Cerebellar cortex (tissue), 1 donor: ENCODE measurements around the gene ZNF362.
A peak's percentile ranks its signal among the peaks of the same experiment; 100 is the strongest.
"Not testable (repeated sequence)": the region's sequence is repeated elsewhere in the genome, so short reads cannot be mapped to it uniquely, and the experiment has no call there.

Experiments
- DNase-seq: peaks from one replicate; pipeline ENCODE4 v3.0.0-alpha.2; 2015; ENCODE audit warnings: low spot score

Gene ZNF362, protein sequence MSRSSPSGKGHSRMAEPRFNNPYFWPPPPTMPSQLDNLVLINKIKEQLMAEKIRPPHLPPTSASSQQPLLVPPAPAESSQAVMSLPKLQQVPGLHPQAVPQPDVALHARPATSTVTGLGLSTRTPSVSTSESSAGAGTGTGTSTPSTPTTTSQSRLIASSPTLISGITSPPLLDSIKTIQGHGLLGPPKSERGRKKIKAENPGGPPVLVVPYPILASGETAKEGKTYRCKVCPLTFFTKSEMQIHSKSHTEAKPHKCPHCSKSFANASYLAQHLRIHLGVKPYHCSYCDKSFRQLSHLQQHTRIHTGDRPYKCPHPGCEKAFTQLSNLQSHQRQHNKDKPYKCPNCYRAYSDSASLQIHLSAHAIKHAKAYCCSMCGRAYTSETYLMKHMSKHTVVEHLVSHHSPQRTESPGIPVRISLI

DNA sequence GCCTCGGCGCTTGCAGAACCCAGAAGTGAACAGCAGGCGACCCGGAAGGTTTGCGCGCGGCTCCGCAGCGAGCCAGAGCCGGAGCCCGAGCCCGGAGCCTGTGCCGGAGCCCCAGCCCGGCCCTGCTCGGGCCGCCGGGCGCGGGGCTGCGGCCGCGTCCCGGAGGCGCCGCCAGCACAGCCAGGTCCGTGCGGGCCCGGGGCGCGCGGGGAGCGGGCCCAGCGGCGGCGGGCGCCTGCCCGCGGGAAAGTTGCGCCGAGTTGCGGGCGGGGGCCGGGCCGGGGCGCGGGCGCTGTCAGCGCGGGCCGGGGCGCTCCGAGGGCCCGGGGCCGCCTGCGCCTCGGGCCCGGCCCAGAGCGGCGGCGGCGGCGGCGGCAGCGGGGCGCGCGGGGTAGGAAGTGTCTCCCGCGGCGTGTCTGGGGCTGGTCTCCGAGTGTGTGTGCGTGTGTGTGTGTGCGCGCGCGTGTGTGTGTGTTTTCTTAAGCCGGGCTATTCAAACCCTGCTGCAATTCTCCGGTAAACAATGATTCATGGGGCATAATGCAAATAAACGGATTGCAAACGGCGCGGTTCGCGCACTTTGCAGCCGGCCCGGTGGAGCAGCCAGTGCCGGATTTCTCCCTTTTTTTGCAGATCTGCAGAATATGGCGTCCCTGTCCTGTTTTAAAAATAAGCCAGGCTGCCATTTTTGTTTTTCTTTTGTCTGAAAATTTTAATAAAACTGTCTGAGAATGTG, at the start of gene ZNF362:
Gene ZNF362 (plus strand): TSS at position 22 of the 736 bp plus-strand sequence. CDS start 14,083 bp downstream, outside the sequence.
- peak; percentile 49 for DNase-seq

DNA sequence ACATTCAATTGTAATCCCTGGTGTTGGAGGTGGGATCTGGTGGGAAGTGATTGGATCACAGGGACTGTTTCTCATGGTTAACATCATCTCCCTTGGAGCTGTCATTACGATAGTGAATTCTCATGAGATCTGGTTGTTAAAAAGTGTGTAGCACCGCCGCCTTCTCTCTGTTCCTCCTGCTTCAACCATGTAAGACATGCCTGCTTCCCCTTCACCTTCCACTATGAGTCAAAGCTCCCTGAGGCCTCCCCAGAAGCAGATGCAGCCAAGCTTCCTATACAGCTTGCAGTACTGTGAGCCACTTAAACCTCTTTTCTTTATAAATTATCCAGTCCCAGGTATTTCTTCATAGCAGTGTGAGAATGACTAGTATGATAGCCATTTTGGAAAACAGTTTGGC, 44.3 kb upstream of the ZNF362 start:
- DNase-seq = no peak

DNA sequence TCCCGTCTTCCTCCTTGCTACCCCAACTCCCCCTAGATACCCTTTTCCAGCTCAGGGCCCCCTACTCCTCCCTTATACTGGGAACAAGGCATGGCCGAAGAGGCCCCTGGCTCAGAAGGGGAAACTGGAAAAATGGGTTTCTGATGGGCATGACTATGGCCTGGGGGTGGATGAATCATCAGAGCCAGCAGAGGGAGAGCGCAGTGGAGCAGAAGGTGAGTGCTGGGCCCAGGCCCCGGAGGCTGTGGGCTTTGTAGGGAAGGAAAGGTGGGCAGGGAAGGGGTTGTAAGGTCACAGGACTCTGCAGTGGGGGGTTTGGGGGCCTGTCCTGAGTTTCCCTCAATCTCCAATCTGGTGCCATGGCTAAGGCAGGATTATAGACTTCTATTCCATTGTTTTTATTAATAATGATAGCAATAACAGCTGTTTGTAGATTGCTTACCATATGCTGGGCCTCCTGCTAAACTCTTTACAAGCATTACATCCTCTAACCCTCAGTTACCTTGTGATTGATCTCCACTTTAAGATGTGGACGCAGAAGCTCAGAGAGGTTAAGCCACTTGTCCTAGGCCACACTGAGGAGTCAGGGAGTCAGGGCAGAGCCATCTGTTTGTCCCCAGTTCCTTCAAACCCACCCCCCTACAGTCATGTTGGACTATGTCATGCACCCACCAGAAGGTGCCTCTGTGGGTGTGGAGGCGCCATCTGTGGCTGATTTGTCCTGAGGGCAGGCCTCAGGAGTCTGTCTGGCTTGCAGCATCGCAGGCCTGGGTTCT, 36.2 kb upstream of the ZNF362 start:
- no peak for DNase-seq

DNA sequence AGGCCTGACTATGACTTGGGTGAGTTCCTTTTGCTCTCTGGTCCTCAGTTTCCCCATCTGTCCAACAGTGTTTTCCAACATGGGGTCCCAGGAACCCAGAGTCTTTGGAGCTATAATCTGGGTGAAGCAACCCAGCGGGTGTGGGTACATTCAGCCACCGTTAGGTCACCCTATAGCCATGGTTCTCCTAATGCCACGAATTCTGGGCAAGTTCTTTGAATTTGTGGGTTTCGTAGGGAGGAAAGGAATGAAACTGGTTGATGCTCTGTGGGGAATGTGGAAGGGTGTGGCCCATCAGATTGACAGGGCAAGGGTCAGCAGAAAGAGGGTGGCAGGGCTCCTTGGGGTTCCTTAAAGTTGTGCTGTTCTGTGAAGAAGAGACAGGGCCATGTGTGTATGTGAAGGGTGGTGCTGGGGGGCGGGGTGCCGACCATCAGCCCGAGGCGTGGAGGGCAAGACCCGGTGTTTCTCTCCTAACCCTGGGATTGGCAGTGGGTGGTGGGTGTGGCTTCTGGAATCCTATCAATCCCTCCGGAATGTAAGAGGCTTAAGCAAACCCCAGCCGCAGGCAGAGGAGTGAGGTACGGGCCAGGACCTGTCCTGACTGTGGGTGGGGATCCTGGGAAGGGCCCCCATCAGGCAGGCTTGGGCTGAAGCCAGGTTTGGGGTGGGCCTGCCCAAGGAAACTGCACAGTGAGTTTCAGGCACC, 35.5 kb upstream of the ZNF362 start:
- DNase-seq = no peak

DNA sequence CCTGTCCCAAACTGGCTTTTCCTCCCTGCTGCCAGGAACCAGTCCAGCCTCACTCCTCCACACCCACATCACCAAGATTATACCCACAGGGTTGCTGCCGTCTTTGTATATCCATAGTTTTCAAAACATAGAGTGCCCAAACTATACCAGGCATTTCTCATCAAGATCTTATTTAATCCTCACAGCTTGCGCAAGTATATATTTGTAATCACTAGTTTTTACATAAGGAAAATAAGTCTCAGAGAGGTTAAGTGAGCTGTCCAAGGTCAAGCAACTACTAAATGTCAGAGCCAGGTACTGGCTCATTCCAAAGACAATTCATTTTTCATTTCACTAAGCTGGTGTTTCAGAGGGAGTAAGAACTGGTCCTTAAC, 34.9 kb upstream of the ZNF362 start:
- no peak for DNase-seq

DNA sequence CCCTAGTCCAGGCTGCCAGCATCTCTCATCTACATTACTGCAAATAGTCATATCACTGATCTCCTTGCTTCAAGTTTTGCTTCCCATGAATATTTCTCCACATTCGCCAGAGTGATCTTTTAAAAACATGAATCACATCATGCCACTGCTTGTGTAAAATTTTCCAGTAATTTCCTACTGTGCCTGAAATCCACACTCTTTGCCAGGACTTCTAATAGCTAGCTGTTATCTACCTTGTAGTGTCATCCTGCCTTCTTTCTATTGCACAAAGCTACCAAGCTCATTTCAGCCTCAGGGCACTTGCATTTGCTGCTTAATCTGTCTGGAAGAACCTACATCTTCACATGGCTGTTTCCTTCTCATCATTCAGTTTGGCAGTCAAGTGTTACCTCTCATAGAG, 33.9 kb upstream of the ZNF362 start:
- DNase-seq = no peak

DNA sequence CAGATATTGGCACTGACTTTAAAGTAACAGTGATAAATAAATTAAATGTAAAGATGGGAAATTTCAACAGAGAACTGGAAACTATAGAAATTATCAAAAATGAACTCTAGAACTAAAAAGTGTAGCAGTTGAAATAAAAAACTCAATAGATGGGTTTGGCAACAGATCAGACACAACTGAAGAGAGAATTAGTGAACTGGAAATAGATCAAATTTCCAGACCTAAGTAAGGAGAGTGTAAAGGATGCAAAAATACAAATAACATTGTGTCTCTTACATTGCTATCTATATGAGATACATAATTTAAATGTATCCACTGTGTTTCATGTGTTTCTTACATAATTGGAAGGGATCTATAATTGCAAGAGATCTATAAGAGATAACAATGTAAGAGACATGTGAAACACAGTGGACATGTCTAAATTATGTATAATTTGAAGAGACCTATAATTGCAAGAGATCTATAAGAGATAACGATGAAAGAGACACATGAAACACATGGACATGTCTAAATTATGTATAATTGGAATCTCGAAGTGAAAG, 32.1 kb upstream of the ZNF362 start:
- no peak for DNase-seq

DNA sequence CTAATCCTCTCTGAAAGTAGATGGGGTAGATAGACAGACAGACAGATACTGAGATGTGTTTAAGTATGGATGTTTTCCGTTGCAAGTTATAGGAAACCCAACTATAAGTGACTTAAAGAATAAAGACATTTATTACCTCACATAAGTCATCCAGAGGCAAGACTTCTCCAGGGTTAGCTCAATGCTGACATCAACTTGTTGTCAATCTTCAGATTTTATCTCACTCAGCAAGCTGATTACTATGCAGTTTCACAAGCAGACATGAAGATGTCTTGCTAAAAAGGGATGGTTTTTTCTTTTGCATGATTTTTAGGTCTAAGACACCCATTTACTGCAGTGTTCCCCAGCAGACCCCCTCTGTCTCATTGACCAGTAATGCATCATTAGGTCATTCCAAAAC, 30.7 kb upstream of the ZNF362 start:
- no peak for DNase-seq

DNA sequence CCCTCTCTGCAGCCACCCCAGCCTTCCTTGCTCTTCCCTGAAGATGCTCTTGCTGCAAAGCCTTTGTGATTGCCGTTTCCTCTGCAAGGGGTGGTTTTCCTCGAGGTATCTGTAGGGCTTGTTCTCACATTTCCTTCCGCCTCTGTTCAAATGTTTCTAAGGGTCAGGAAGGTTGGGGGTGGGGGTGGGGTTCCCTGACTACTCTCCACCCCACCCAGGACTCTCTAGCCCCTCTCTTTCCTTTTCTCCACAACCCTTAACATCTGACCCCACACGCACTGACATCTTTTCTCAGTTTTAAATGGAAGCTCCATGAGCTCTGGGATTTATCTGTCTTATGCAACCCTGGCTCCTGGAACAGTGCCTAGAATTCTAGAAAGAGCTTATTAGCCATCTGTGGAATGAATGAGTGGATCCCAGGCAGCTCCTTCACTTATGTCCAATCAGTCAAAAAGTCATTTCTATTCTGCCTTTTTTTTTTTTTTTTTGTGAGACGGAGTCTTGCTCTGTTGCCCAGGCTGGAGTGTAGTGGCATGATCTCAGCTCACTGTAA, 27.3 kb upstream of the ZNF362 start:
- peak; percentile 90 for DNase-seq

DNA sequence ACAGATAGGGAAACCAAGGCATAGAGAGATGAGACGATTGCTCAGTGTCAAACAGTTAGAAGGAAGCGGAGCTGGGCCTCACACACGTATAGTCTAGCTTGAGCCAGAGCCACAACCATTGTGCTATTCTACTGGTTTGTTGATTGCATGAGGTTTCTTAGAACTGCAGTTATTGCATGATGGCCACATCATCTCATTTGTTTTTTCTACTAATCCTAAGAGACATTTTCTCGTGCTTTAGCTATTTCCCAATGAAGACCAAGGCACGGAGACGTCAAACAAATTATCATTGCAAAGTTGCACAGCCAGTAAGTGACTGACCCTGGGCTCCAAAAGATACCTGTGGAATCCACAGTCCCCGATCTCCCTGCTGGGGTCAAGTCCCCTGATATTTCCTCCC, 25.1 kb upstream of the ZNF362 start:
- DNase-seq = no peak

DNA sequence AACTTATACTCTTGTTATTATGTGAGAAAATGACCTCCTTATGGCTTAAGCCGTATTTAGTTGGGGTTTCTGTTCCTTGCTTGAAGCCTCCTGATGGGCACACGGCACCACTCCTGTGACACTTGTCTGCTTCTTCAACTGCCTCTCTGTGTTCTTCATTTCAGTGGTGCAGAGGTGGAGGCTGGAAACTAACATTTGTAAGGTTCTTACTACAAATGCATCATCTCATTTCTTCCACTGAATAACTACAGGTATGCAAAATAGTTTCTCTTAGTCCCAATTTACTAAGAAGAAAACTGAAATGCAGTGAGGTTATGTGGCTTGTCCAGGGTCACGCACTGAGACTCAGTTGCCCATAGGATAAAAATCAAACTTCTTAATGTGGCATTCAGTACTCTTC, 23.6 kb upstream of the ZNF362 start:
- DNase-seq = no peak

DNA sequence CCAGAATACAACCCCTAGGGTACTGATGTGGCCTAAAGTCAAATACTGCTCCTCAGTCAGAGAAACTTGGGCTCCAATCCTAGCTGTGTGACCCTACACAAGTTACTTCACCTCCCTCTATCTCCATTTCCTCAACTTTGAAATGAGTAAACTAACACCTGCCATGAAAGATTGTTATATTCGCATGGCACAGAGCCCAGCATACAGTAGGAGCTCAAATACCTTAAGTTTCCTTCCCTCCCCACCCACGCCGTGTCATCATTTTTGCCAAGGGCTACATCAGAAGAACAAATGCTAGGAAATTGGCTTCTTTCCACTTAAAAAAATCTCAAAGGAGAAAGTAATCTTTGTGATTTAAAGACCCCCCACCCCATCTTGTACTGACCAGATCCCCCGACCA, 22.2 kb upstream of the ZNF362 start:
- DNase-seq = no peak

DNA sequence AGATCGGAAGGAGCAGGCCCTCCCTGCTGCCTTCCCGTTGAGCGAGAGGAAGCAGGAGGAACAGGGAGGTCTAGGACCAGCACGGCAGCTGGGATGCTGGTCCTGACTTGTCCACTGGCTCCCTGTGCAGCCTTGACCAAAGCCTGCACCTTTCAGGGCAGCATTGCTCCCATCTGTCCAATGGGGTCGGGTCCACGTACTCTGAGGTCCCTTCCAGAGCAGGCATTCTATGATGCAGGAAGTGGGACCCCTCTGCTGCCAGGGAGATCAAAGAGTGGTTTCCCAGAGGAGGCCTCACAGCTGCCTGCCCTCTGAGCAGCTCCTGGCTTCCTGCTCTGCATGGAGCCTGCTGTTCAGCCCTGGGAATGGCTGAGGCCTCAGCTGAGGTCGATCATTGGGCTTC, 21.7 kb upstream of the ZNF362 start:
- DNase-seq = no peak

DNA sequence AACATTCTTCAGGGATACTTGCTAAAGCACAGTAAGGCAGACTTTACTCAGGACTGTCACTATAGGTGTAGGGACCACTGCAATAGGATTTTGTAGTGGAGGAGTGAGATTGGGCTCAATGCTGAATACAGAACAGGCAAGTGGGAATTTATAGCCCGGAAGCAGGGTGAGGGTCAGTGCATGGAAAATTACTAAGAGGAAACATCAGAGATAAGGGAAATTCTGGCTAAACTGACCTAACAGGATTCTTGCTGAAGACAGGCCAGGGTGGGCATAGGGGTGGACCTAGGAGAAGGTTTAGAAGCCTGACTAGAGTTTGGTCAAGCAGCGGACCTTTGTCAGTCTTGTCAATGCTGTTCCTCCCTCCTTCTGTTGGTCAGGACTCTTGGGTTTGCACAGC, 20.8 kb upstream of the ZNF362 start:
- DNase-seq = no peak

DNA sequence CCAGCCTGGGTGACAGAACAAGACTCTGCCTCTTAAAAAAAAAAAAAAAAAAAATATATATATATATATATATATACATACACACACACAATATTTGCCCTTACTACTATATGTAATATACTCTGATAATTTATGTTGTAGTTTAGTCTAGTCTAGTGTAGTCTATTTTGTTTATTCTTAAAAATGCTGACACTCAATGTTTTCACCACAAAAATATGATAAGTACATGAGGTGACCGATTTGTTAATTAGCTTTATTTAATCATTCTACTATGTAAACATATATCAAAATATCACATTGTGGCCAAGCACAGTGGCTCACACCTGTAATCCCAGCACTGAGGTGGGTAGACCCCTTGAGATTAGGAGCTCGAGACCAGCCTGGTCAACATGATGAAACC, 19.8 kb upstream of the ZNF362 start:
- no peak for DNase-seq

DNA sequence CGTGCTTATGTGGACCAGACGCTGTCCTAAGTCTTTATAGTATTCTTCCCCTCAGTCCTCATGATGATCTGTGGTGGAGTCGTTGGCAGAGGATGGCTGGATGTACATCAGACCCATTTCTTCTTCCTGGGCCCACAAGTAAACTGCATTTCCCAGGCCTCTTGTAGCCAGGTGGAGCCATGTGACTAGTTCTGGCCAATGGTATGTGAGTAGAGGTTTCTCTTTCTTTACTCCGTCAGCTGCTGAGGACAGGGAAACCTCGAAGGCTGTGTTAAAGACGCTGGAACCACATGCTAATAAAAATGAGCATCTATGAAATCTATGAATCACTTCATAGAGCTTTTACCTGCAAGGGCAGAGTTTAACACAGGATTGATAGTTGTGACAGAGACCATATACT, 18.7 kb upstream of the ZNF362 start:
- DNase-seq = no peak

DNA sequence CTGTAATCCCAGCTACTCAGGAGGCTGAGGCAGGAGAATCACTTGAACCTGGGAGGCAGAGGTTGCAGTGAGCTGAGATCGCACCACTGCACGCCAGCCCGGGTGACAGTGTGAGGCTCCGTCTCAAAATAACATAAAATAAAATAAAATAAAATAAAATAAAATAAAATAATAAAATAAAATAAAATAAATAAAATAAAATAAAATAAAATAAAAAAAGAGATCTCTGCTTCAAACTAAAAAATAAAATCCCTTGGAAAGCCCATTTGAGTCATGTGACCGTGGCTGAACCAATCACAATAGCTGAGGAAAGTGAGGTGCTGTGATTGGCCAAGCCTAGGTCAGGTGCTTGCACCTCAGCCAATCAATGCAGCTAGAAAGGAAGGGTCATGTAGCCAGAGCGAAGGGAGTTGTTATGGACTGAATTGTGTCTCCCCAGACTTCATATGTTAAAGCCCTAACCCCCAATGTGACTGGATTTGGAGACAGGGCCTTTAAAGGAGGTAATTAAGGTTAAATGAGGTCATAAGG, 18.0 kb upstream of the ZNF362 start:
- not testable (repeated sequence) for DNase-seq

DNA sequence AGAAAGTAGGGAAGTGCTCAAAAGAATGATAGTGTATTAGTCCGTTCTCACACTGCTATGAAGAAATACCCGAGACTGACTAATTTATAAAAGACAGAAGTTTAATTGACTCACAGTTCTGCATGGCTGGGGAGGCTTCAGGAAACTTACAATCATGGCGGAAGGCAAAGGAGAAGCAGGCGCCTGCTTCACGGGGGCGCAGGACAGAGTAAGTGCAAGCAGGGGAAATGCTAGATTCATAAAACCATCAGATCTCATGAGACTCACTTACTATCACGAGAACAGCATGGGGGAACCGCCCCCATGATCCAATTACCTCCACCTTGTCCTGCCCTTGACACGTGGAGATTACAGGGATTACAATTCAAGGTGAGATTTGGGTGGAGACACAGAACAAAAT, 16.9 kb upstream of the ZNF362 start:
- DNase-seq = not testable (repeated sequence)

DNA sequence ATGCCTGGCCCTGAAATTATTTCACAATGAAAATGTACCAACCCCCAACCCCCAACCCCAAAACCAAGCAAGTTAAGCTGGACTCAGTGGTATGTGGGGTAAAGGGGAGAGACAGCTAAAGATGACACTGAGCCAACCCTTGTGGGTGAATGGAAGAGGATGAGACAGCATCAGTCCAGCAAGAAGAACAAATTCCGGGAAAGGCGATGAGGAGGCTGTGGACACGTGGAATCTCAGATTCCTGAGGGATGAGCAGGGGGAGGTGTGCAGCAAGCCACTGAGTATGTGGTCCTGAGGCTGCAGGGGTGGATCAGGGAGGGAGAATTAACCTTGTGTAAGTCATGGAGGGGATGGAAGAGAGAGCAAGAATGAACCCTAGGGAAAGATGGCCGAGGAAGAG, 14.4 kb upstream of the ZNF362 start:
- no peak for DNase-seq

DNA sequence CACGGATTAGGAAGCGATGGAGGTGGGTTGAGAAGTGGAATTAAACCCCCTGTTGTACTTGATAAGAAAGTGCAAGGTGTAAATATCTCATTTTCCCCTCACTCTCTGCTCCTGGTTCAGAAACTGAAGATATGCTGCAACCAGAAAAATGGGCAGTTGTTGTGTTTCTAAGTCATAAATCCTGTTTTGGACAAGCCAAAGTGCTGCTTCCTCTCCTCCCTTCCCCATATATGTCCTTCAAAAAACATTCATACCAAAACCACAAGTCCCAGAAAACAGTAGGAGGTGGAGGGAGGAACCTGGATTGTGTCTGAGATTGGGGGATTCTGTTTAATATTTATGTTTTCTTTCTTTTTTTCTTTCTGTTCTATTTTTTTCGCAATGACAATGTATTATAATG, 13.6 kb upstream of the ZNF362 start:
- no peak for DNase-seq

DNA sequence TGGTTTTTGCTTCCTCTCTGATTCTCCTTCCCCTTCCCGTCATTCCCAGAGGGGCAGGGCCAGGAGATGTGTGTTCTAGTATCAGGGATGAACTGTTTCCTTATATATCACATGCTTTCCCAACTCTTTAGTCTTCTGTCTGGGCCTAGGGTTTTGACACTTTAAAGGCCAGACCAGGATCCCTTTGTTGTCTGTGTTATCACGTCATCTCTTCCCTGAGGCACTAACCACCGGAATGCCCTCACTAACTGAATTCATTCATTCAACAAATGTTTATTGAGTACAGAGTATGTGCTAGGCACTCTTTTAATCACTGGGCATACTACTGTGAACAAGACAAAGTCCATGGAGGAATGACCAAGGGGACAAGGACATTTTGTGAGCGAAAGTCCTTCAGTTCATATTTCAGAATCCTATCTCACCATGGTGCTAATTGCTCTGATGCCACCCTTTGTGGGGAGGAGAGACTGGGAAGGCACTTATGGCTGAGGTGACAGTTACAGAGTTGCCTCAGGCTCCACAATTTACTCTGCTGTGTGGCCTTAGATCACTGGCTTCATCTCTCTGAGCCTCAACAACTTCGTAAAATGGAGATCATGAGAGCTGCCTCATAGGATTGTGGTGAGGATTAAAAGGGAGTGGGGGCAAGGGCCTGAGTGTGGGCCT, 12.0 kb upstream of the ZNF362 start:
- no peak for DNase-seq
